ENCODE results near the gene RGS8.

The RGS8 gene

GRCh38 chr1:182671750-182672486, 12.5 kb downstream of the RGS8 start:
- DNase-seq (ENCODE audit: low spot score), result peak; percentile 52

- DNase-seq (ENCODE audit: low spot score), result peak; percentile 72
Measured at GRCh38 chr1:182670032-182670749, 14.2 kb downstream of the RGS8 start.

GRCh38 chr1:182669266-182669665, 15.1 kb downstream of the RGS8 start:
- no peak for DNase-seq (ENCODE audit: low spot score)

DNA sequence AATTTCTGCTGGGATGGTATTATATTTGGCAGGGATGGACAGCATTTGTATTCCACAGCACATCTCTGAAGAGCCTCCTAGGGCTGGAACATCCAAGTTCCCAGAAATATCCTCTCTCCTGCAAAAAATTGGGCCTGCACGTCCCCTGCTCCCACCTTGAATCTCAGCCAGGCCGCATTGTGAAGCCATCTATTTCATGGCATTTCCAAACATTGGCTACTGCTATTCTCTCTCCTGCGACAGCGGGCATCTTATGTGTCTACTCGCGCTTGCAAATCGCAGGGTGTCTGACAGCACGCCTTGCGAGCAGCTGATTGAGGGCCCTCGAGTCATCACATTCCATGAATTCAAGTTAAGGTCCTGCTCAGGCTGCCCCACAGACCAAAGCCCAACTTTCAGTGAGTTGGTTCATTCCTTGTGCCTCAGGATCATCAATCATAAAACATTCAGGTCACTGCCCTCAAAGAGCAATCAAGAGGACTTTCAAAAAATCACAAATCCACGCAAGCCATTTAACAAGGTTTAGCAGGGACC, 15.8 kb downstream of the RGS8 start:
- no peak for DNase-seq (ENCODE audit: low spot score)

- no peak for DNase-seq (ENCODE audit: low spot score)
Measured at GRCh38 chr1:182667848-182668505, 16.4 kb downstream of the RGS8 start.

DNA sequence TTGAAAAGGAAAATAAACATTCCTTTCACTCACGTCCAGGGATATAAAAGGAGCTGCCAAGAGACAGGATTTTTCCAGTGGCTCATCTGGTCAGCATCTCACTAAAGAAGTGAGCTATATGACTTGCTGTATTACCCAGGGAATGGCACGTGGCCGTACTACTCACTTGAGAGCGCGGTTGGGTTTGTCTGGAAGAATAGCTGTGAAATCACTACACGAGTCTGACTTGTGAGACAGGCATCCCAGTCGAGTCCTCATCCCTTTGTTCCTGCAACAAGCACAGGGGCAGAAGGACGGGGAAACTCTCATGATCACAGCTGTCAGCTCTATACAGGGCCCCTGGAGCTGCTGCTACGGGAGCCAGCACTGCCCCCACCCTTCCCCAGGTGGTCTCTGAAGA, 17.7 kb downstream of the RGS8 start:
- DNase-seq (ENCODE audit: low spot score), result no peak

DNA sequence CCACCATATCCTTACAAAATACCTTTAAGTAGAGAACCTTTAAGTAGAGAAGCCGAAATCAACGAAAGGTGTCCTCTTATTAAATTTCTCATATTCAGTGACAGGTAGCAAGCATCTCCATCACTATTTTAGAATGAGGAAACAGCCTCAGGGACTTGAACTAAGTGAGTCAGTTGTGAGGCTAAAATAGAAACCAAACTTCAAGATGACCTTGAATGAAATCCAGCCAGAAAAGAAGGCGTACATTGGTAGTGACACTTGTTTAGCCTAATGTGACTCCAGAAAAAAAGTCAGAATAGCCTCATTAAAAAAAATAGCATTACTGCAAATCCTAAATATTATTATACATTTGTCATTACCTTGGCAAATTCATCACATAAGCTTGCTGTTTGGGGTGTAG, 20.1 kb downstream of the RGS8 start:
- DNase-seq (ENCODE audit: low spot score), result no peak

- DNase-seq (ENCODE audit: low spot score), result no peak
Measured at GRCh38 chr1:182662956-182663355, 21.4 kb downstream of the RGS8 start.

DNA sequence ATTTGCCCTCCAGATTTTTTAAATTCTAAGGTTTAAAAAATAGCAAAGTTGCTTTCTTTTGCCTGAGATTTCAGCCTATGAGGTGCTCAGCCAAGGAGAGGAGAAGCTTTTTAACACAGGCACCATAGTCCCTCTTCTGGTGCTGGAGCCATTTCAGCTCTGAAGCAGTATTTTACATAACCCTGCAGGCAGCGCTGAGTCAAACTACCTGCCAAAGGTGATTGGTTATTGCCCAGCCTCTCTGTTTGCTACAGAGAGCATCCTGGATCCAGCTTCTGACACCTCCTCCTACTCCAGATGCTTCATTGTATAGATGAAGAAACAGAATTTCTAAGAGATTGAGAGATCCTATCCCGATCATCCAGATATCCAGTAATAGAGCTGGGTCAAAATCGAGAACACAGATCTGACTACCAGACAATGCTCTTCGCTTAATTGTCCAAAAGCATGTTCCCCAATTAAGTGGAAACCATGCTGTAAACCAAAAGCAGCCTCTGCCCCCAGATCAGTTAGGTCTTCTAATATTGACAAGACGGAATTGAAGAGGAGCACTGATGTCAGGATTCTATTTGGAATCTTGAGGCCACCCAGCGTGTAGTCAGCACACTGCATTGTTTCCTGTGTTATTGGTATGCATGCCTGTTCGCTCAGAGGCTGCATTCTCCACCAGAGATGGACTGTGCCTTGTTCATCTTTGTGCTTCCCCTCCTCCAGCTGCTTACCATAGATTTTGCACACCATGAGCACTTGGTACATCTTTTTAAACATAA, 22.1 kb downstream of the RGS8 start:
- DNase-seq (ENCODE audit: low spot score), result peak; percentile 58

DNA sequence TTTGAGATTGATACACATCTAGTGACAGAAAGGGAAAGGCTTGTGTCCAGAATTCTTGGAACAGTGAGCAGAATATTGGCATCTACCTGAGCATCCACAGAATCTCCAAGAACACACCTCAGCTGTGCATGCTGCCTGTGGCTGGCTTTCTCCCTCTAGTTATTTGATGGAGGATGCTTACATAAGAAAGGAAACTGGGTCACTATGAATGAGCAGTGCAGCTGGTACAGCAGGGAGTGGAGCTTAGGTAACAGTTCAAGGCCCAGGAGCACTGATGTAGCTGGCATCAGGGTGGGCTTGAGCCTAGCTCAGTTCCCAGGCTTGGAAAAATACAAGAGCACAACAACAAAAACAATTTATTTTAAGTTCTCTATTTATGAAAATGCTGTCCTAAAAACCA, 26.3 kb downstream of the RGS8 start:
- peak; percentile 71 for DNase-seq (ENCODE audit: low spot score)

GRCh38 chr1:182656842-182657397, 27.5 kb downstream of the RGS8 start:
- no peak for DNase-seq (ENCODE audit: low spot score)

DNA sequence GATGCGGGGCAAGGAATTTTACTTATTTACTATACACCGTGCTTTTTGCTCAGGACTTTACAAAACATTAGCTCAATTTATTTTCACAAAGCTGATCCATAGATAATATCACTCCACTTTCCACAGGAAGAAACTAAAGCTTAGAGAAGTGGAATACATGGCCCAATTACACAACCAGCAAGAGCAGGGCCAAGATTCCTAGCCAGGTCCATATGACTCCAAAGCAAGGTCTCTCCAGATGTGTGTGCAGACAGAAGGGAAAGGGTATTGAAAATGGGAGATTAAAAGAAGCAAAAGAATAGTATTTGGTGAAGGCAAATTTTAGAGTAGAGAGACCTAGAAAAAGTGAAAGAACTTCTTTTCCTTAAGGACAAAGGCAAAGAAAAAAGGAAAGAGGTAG, 30.4 kb downstream of the RGS8 start:
- DNase-seq (ENCODE audit: low spot score), result no peak

GRCh38 chr1:182652933-182653332, 31.5 kb downstream of the RGS8 start:
- DNase-seq (ENCODE audit: low spot score), result no peak

DNA sequence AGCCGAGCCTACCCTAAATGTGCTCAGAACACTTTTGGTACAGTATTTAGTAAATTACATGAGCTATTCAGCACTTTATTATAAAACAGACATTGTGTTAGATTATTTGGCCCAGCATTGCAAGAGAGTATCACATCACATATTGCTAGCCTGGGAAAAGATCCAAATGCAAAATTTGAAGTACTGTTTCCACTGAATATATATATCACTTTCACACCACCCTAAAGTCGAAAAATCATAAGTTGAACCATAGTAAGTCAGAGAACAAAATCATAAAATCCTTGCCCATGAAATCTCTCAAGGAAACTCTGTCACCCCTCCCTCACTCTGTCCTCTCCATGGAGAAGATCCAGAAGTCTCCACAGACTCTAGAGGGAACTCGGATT, 33.1 kb downstream of the RGS8 start:
- no peak for DNase-seq (ENCODE audit: low spot score)

GRCh38 chr1:182650678-182651338, 33.6 kb downstream of the RGS8 start:
- no peak for DNase-seq (ENCODE audit: low spot score)

DNA sequence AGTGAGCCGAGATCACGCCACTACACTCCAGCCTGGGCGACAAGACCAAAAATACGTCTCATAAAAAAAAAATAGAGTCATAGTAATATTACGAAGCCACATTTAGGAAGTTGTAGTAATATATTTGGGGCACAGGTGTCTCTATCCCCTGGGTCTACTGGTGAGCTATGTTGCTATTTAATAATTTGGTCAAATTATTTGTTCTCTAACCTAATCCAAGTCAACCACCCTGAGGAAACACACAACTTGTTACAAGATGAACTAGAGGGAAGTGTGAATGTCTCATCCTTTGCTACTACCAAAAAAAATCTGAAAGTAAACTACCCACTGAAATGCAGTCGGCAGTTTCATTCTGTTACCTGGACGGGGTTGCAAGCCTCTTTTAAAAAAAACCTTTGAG, 35.3 kb downstream of the RGS8 start:
- no peak for DNase-seq (ENCODE audit: low spot score)

DNA sequence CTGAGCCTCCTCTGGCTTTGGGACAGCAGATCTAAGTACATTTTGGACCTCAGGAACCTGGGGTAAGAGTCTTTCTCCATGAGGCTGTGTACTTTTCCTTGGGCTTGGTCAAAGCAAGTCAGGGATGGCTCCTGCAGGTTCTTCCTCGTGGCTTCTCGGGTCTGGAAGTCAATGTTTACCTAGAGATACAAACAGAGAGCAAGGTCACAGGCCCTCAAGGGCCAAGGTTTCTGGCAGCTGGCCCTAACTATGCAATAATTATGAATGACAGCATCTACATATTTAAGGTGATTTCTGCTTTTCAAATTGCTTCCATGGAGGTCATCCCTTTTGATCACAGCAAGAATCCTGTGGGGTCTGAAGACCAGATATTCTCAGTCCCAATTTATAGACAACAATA, 37.6 kb downstream of the RGS8 start:
- DNase-seq (ENCODE audit: low spot score), result no peak

DNA sequence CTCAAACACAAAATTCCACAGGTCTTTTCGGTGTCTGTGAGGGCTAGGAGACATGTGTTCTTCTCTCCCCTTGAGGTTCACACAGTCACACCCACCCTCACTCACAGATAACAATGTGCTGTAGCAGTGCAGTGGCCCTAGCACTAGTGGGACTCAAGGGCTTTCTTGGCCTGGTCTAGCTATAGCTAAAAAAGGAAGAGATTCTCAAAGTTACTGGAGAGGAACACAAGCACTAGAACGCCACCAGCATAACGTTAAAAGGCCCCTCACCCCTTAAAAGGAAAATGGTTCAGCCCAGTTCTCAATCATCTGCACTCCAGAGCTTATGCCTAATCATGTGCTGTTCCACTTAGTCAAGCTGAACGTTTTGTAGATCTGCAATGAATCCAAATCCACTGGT, 39.5 kb downstream of the RGS8 start:
- DNase-seq (ENCODE audit: low spot score), result no peak

- DNase-seq (ENCODE audit: low spot score), result no peak
Measured at GRCh38 chr1:182643699-182644098, 40.7 kb downstream of the RGS8 start.

- DNase-seq (ENCODE audit: low spot score), result no peak
Measured at GRCh38 chr1:182642461-182642860, 41.9 kb downstream of the RGS8 start.

DNA sequence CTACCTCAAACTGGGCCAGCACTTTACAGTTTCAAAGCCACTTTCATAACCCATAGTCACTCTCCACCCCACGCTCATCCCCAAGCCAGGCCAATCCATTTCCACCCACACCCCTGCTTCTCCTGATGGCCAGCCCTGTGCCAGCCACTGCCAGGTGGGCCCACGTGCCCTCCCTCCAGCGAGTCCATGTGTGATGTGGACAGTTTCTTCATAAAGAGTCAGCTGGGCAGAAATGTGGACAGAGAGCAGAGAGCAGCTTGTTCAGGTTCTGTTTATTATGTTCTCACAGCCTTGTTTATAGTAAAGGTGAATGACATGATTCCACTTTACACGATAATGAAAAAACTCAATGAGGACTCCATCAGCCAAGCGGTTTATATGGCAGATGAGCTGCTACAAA, 42.8 kb downstream of the RGS8 start:
- no peak for DNase-seq (ENCODE audit: low spot score)
